ENCODE data around the gene DBI. TPM values are rescaled to one million over a fixed set of nuclear protein-coding genes. Genes with fewer than 3 reads are reported as not detected.

Gene DBI
- 272 TPM in 2 replicates for total RNA-seq
- polyA plus RNA-seq: 675 and 755 TPM in 2 replicates

DNA sequence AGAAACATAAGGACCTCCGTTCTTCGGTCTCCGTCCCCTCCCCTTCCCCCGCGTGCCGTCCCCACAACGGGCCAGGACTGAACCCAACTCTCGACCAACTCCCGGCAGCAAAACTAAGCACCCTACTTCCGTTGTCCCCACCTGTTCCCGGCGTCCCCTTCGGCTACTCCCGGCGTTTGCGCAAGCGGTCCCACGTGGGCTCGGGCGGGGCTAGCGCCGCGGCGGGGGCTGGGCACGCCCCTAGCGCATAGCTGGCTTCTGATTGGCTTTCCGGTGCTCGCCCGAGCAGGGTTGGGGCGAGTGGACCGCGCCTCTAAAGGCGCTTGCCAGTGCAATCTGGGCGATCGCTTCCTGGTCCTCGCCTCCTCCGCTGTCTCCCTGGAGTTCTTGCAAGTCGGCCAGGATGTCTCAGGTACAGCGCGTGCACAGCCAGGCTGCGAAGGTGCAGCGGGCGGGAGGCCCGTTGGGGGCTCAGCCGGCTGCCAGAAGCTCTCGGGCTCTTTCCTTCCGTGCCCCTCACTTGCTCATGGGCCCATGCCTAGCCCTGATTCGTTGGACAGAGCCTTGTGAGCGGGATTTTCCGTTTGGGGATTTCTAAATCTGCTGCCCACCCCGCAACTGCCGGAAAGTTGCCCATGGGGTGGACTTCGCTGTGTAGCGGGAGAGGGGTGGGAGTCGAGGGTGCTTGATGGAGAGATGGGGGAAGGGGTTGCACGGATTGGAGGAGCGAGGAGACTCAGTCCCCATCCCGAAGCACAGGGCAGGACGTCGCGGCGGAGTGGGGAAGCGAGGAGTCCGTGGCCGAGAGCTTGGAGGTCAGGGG, at the start of gene DBI, which contains the start of gene C2orf76:
Gene DBI (plus strand): TSS at position 329 of the 823 bp plus-strand sequence. CDS start 75 bp downstream, at position 404.
Gene C2orf76 (minus strand): TSS at position 186 of the 823 bp plus-strand sequence. CDS start 26,875 bp downstream, outside the sequence.
- H3K4me3 ChIP-seq: peak within 1 kb of the TSS; percentile 88
- H4K20me1 ChIP-seq (ENCODE audit: insufficient read depth, poor library complexity, severe bottlenecking): peaks cover 14% of the 10 kb centered on the region
- no peaks in the 10 kb centered on the region for H3K36me3 ChIP-seq (replicated peaks; ENCODE audit: insufficient read depth, low read depth)
- TF ChIP-seq EZH2phosphoT487 (IDR thresholded peaks at IDR 0.05; ENCODE audit: low read depth, severe bottlenecking, unreplicated experiment) (no peak), EZH2 (IDR thresholded peaks at IDR 0.05; ENCODE audit: borderline replicate concordance) (no peak)
- TF ChIP-seq, protein P1, sequence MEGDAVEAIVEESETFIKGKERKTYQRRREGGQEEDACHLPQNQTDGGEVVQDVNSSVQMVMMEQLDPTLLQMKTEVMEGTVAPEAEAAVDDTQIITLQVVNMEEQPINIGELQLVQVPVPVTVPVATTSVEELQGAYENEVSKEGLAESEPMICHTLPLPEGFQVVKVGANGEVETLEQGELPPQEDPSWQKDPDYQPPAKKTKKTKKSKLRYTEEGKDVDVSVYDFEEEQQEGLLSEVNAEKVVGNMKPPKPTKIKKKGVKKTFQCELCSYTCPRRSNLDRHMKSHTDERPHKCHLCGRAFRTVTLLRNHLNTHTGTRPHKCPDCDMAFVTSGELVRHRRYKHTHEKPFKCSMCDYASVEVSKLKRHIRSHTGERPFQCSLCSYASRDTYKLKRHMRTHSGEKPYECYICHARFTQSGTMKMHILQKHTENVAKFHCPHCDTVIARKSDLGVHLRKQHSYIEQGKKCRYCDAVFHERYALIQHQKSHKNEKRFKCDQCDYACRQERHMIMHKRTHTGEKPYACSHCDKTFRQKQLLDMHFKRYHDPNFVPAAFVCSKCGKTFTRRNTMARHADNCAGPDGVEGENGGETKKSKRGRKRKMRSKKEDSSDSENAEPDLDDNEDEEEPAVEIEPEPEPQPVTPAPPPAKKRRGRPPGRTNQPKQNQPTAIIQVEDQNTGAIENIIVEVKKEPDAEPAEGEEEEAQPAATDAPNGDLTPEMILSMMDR (IDR thresholded peaks at IDR 0.05; ENCODE audit: poor library complexity): no peak
- no peaks in the 10 kb centered on the region for H3K9me3 ChIP-seq (ENCODE audit: low read depth)
- H3K9me2 ChIP-seq (replicated peaks; ENCODE audit: insufficient read depth): no peaks in the 10 kb centered on the region
- H3K27ac ChIP-seq: peak within 1 kb of the TSS; percentile 89
- peaks cover 23% of the 10 kb centered on the region for H3K4me1 ChIP-seq (ENCODE audit: insufficient read depth)
- peak within 1 kb of the TSS; percentile 98 for H3K4me2 ChIP-seq
- WGBS (ENCODE audit: low lambda C conversion rate, missing lambda C conversion rate): under 1% methylated on average over 51 of the region's 65 CpGs
- H2AFZ ChIP-seq: peak within 1 kb of the TSS; percentile 76
- DNase-seq (ENCODE audit: low spot score): peak; percentile 97
- peaks cover 49% of the 10 kb centered on the region for H3K79me2 ChIP-seq
- H3K27me3 ChIP-seq: no peaks in the 10 kb centered on the region

DNA sequence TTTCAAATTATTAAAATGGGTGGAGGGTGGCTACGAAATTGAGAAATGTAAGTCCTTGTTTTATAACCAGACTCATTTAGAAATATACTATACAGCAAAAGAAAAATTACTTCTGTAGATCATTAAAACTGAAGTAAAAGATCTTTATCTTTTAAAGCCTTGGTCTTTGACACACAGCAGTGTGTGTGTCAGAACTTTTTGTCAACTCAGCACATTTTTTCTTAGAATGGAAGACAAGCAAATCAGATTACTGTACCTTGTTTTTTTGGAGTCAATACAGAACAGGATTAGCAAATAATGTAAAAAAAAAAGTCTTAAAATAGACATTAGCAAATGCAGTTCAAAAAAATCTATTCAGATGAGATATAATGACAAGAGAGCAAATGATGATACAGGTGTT, 49.2 kb upstream of the DBI start:
- no peaks in the 10 kb centered on the region for H3K9me2 ChIP-seq (replicated peaks; ENCODE audit: insufficient read depth)
- no peak overlapping the region for H2AFZ ChIP-seq
- no peaks in the 10 kb centered on the region for H3K79me2 ChIP-seq
- no peaks in the 10 kb centered on the region for H3K36me3 ChIP-seq (replicated peaks; ENCODE audit: insufficient read depth, low read depth)
- no peaks in the 10 kb centered on the region for H4K20me1 ChIP-seq (ENCODE audit: insufficient read depth, poor library complexity, severe bottlenecking)
- H3K27ac ChIP-seq: no peak overlapping the region
- DNase-seq (ENCODE audit: low spot score): no peak
- H3K4me3 ChIP-seq: no peak overlapping the region
- no peak overlapping the region for H3K4me2 ChIP-seq
- H3K9me3 ChIP-seq (ENCODE audit: low read depth): no peaks in the 10 kb centered on the region
- 88% methylated on average over 1 of the region's 1 CpG for WGBS (ENCODE audit: low lambda C conversion rate, missing lambda C conversion rate)
- no peaks in the 10 kb centered on the region for H3K27me3 ChIP-seq
- TF ChIP-seq EZH2phosphoT487 (IDR thresholded peaks at IDR 0.05; ENCODE audit: low read depth, severe bottlenecking, unreplicated experiment) (no peak), EZH2 (IDR thresholded peaks at IDR 0.05; ENCODE audit: borderline replicate concordance) (no peak)
- TF ChIP-seq, protein P1 (IDR thresholded peaks at IDR 0.05; ENCODE audit: poor library complexity): no peak
- H3K4me1 ChIP-seq (ENCODE audit: insufficient read depth): no peaks in the 10 kb centered on the region

DNA sequence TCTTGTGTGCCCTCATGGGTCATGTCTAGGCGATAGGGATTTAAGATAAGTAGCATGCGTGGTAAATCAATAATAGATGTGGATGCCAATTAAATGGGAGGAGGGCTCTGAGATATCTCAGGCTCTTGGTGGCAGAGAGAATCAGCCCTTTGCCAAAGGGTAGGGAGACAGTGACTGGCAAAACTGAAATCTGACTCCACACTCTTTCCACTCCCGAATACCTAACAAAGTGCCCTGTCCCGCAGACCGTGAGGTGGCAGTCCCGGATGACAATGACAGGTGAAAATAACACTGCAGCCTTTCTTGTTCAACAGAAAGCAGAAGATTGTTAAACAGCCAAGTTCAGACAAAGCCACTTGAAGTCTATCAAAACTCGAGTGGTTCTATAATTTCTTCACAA, 47.2 kb upstream of the DBI start:
- Histone ChIP-seq H3K9me3 (ENCODE audit: low read depth) (no peaks in the 10 kb centered on the region), H3K79me2 (no peaks in the 10 kb centered on the region), H3K4me1 (ENCODE audit: insufficient read depth) (no peaks in the 10 kb centered on the region), H3K9me2 (replicated peaks; ENCODE audit: insufficient read depth) (no peaks in the 10 kb centered on the region), H4K20me1 (ENCODE audit: insufficient read depth, poor library complexity, severe bottlenecking) (no peaks in the 10 kb centered on the region), H2AFZ (no peak overlapping the region), H3K4me3 (no peak overlapping the region), H3K36me3 (replicated peaks; ENCODE audit: insufficient read depth, low read depth) (no peaks in the 10 kb centered on the region), H3K27ac (no peak overlapping the region), H3K27me3 (no peaks in the 10 kb centered on the region), H3K4me2 (no peak overlapping the region)
- no peak for DNase-seq (ENCODE audit: low spot score)
- 78% methylated on average over 7 of the region's 7 CpGs for WGBS (ENCODE audit: low lambda C conversion rate, missing lambda C conversion rate)
- TF ChIP-seq EZH2phosphoT487 (IDR thresholded peaks at IDR 0.05; ENCODE audit: low read depth, severe bottlenecking, unreplicated experiment) (no peak), EZH2 (IDR thresholded peaks at IDR 0.05; ENCODE audit: borderline replicate concordance) (no peak)
- TF ChIP-seq, protein P1 (IDR thresholded peaks at IDR 0.05; ENCODE audit: poor library complexity): no peak
